Transverse colon (tissue), 4 donors: Measurements from ENCODE around the gene BRSK1. TPM values are rescaled to one million over a fixed set of nuclear protein-coding genes. Genes with fewer than 3 reads are reported as not detected.

ENCODE experiments used
- DNase-seq: peaks from one replicate; pipeline ENCODE4 v3.0.0-alpha.2; 2019
- H3K27ac ChIP-seq, 4 donors: fragments of 200-600 bp; sonication (generic); 2 replicates each; pipeline ENCODE4 v1.5.1; 2016 to 2018; ENCODE audit warnings: inconsistent platforms in 4 of 4
- H3K27me3 ChIP-seq: fragments of 200-600 bp; sonication (generic); 2 replicates; pipeline ENCODE4 v1.5.1; 2017; ENCODE audit warnings: inconsistent platforms
- H3K36me3 ChIP-seq, 4 donors: fragments of 200-600 bp; sonication (generic); 2 replicates each; pipeline ENCODE4 v1.5.1; 2017 to 2019; ENCODE audit warnings: inconsistent platforms in 4 of 4
- H3K4me1 ChIP-seq, 4 donors: fragments of 200-600 bp; sonication (generic); 2 replicates each; pipeline ENCODE4 v1.5.1; 2017 to 2020; ENCODE audit warnings: inconsistent platforms in 4 of 4
- H3K4me3 ChIP-seq, 4 donors: fragments of 200-600 bp; sonication (generic); 1 replicate in 1 of 4; 2 replicates in 3 of 4; pipeline versions ENCODE4 v1.5.1 to v1.6.1; 2017 to 2019; ENCODE audit warnings: inconsistent platforms in 4 of 4
- H3K9me3 ChIP-seq, 2 donors: fragments of 200-600 bp; sonication (generic); 2 replicates each; pipeline ENCODE4 v1.5.1; 2017 to 2019; ENCODE audit warnings: inconsistent platforms in 2 of 2
- EP300 ChIP-seq: sonication (generic); formaldehyde crosslinking; IDR thresholded peaks from one replicate; pipeline ENCODE4 v1.6.1; 2017; ENCODE audit warnings: antibody characterized with exemption, low read depth
- POLR2A ChIP-seq: fragments of 450-650 bp; IDR thresholded peaks from one replicate; pipeline ENCODE4 v1.6.1; 2016; ENCODE audit warnings: antibody characterized with exemption, mild to moderate bottlenecking, moderate library complexity
- POLR2AphosphoS5 ChIP-seq, 3 donors: sonication (generic); formaldehyde crosslinking; IDR thresholded peaks; one replicate each; pipeline ENCODE4 v1.6.1; 2016; ENCODE audit warnings: antibody characterized with exemption in 3 of 3
- WGBS, 2 donors: methylation state at CpG; one replicate each; pipeline ENCODE4 v1.1.5; 2018; ENCODE audit warnings: low coverage in 1 of 2; 5-methylcytosine and 5-hydroxymethylcytosine counted together
- in situ Hi-C, 4 donors: fragments of 200-750 bp; cut with MboI; loops; one replicate each; pipeline versions ENCODE4 v1.15.0 to v1.15.1; 2017; ENCODE audit warnings: low sequenced_read_pairs in 3 of 4, low pct_ligation_motif_present in 1 of 4, low pct_unique_long_range_greater_than_20kb in 1 of 4
- intact Hi-C: fragments of 100-400 bp; cut with DNase I; formaldehyde crosslinking; loops from one replicate; pipeline ENCODE4 v1.15.1; 2023; ENCODE audit warnings: low total_unique reads
- total RNA-seq, 4 donors: library from RNA; depleted of rRNA; stranded (reverse); fragments of >200 nt; gene quantifications; one replicate each; pipeline ENCODE4 v1.1.0, GENCODE V29; 2016
- TF ChIP-seq, protein P1 (sequence below), 5 experiments: fragments of 200-600 bp in 3 of 5; fragments of 450-650 bp in 2 of 5; sonication (generic) in 3 of 5; IDR thresholded peaks; 1 replicate in 2 of 5; 2 replicates in 3 of 5; pipeline ENCODE4 v1.5.1; 2016 to 2017; ENCODE audit warnings: antibody characterized with exemption in 5 of 5, inconsistent platforms in 3 of 5, mild to moderate bottlenecking in 2 of 5, moderate library complexity in 1 of 5

Gene BRSK1
- total RNA-seq, 4 donors from 2014 or later, result 1.4 to 17.6 (median 4.7) TPM

DNA sequence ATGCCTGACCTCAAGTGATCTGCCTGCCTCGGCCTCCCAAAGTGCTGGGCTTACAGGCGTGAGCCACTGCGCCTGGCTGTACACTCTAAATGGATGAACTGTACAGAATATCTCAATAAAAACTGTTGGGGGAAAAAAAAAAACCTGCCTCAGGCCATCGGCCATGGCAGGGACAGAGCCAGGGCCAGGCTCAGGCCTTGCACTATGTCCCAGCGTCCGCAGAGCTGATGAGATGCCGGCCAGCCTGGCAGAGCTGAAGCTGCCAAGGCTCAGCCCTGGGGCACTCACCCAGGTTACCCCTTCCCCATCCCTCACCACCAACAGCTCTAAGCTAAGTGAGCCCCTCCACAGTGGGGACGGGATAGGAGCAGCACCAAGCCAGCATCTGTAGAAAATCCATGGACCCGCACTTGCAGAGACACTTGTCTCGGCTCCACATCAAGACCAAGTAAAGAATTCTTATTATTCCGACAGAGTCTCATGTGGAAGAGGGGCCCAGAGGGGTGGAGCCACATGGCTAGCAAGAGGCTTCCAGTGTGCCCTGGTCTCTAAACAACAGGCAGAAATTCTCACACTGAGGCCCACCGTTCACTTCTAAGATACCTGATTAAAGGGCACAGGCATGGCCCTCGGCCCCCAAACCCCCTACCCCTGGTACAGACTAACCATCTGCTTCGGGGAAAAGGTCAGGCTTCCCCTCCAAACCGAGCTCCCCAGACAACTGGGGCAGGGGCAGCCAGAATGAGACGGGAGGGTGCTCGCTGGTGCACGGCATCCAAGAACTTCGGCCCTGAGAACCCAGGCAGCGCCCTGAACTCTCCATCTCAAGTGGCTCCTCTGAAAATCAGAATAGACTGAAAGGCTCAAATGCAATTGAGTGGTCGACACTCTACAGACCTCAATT, 30.8 kb upstream of the BRSK1 start:
- 79 to 90% methylated on average over 4 to 19 of the region's 21 CpGs for WGBS, 2 donors
- peak overlapping the region in 1 of 4 donors; percentile 95 for H3K4me3 ChIP-seq
- peak overlapping the region; percentile 73 to 87 (median 78) for H3K27ac ChIP-seq
- no peaks in the 10 kb centered on the region for H3K27me3 ChIP-seq
- H3K4me1 ChIP-seq, result peaks cover 27 to 91% (median 42%) of the 10 kb centered on the region in 4 donors
- intact Hi-C loops (no loop called here), in situ Hi-C loops (no loop called here)
- no peaks in the 10 kb centered on the region for H3K36me3 ChIP-seq
- TF ChIP-seq EP300 (no peak), POLR2A (no peak), POLR2AphosphoS5 (IDR thresholded peaks at IDR 0.05) (no peak)
- TF ChIP-seq, protein P1, sequence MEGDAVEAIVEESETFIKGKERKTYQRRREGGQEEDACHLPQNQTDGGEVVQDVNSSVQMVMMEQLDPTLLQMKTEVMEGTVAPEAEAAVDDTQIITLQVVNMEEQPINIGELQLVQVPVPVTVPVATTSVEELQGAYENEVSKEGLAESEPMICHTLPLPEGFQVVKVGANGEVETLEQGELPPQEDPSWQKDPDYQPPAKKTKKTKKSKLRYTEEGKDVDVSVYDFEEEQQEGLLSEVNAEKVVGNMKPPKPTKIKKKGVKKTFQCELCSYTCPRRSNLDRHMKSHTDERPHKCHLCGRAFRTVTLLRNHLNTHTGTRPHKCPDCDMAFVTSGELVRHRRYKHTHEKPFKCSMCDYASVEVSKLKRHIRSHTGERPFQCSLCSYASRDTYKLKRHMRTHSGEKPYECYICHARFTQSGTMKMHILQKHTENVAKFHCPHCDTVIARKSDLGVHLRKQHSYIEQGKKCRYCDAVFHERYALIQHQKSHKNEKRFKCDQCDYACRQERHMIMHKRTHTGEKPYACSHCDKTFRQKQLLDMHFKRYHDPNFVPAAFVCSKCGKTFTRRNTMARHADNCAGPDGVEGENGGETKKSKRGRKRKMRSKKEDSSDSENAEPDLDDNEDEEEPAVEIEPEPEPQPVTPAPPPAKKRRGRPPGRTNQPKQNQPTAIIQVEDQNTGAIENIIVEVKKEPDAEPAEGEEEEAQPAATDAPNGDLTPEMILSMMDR (IDR thresholded peaks at IDR 0.05), result no peak
- DNase-seq, result no peak
- no peaks in the 10 kb centered on the region for H3K9me3 ChIP-seq

DNA sequence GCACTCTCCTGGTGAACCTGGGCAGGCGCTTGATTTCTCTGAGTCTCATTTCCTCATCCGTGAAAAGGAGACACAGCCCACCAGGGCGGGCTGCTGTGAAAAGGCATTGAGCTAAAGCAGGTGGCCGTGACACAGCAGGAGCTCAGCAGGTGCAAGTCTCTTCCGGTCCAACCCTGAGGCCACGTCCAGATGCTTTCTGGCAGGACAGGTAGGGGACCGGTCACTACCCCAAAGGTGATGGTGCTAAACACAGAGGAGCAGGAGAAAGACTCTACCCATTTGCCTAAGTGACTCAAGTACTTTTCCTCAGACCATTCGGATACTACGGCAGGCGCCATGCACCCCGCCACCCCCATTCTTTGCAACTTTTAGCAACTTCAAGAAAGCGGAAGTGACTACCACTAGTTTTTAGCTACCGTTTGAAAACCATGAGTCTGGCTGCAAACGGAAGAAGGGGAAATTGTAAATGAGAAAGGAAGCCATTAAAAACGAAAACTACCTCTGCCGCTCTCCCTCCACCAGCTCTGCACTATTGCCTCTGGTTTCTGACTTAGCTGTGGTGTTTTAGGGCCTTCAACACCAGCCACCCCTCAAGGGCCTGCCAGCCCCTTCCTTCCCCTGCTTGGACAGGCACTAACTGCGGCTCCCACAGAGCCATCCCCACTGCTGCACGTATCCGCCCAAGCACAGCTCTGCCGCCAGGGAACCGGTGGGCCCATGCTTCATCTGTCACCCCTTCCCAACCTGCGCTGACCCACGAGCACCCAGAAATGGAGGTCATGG, 29.8 kb upstream of the BRSK1 start:
- Histone ChIP-seq H3K27ac (peak overlapping the region; percentile 73 to 87 (median 78)), H3K27me3 (no peaks in the 10 kb centered on the region), H3K4me3 (peak overlapping the region in 3 of 4 donors; percentile 4 to 95 (median 10)), H3K36me3 (no peaks in the 10 kb centered on the region), H3K9me3 (no peaks in the 10 kb centered on the region), H3K4me1 (peaks cover 26 to 81% (median 34%) of the 10 kb centered on the region in 4 donors)
- 70 to 78% methylated on average over 8 to 23 of the region's 23 CpGs for WGBS, 2 donors
- in situ Hi-C loops (no loop called here), intact Hi-C loops (no loop called here)
- peak; percentile 69 for DNase-seq
- TF ChIP-seq, protein P1 (IDR thresholded peaks at IDR 0.05), result no peak
- TF ChIP-seq EP300 (no peak), POLR2A (no peak), POLR2AphosphoS5 (IDR thresholded peaks at IDR 0.05) (no peak)

DNA sequence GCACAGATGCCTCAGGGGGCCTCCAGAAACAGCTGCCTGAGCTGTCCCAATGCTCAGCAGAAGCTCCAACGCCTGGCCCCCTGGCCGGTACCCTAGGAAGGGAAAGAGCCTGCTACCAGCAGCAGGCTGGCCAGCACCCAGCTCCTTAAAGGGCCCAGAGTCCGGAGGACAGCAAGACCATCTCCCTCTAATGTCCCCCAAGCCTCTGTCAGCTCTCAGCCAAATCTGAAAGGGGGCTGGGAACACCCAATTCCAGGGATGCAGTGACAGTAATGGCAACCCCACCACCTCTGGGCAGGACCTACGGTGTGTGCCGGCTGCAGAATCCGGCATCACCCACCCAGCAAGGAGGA, 29.2 kb upstream of the BRSK1 start:
- Histone ChIP-seq H3K4me1 (peaks cover 27 to 78% (median 37%) of the 10 kb centered on the region in 4 donors), H3K36me3 (no peaks in the 10 kb centered on the region), H3K27ac (peak overlapping the region; percentile 73 to 87 (median 78)), H3K27me3 (no peaks in the 10 kb centered on the region), H3K4me3 (peak overlapping the region in 3 of 4 donors; percentile 4 to 95 (median 10)), H3K9me3 (no peaks in the 10 kb centered on the region)
- WGBS, 2 donors, result 68% methylated on average over 6 of the region's 6 CpGs; no CpG with 5 or more reads in 1 of the 2 donors
- DNase-seq, result no peak
- TF ChIP-seq POLR2AphosphoS5 (IDR thresholded peaks at IDR 0.05) (no peak), EP300 (no peak), POLR2A (no peak)
- TF ChIP-seq, protein P1 (IDR thresholded peaks at IDR 0.05), result no peak
- in situ Hi-C loops, result no loop called here
- intact Hi-C loops, result no loop called here
